ENCODE results near the gene DCLK1. TPM values are rescaled to one million over a fixed set of nuclear protein-coding genes. Genes with fewer than 3 reads are reported as not detected.

Gene DCLK1
- total RNA-seq, 1 experiment from 2014 or later = not detected

GRCh38 chr13:36124236-36124822, 6.9 kb downstream of the DCLK1 start:
- no peaks in the 10 kb centered on the region for H3K4me1 Mint-ChIP-seq (ENCODE audit: low read depth, unreplicated experiment)
- intact Hi-C loops (cut with micrococcal nuclease; ENCODE audit: unreplicated experiment) = no loop called here
- no TSS peak for BruUV-seq (replicated peaks)

GRCh38 chr13:36115306-36115705, 15.9 kb downstream of the DCLK1 start:
- DNase-seq = no peak
- Histone ChIP-seq H3K36me3 (ENCODE audit: control insufficient read depth, insufficient read depth, low read length) (no peaks in the 10 kb centered on the region), H3K4me3 (ENCODE audit: low read depth, low read length) (no peak overlapping the region), H3K9me3 (no peaks in the 10 kb centered on the region; the same call in 1 of the 2 replicates), H3K4me1 (no peaks in the 10 kb centered on the region), H3K27me3 (replicated peaks; ENCODE audit: control insufficient read depth, insufficient read depth, low read length) (no peaks in the 10 kb centered on the region)
- no peak for TF ChIP-seq CTCF (IDR thresholded peaks at IDR 0.05; ENCODE audit: insufficient read depth in 1 of 2, low read depth in 1 of 2, low read length in 1 of 2, severe bottlenecking in 1 of 2, unreplicated experiment in 1 of 2)
- ChIA-PET CTCF (no interaction called here), POLR2A (no interaction called here)
- H3K9me3 Mint-ChIP-seq (ENCODE audit: unreplicated experiment) = no peaks in the 10 kb centered on the region
- no peaks in the 10 kb centered on the region for H3K27me3 Mint-ChIP-seq (ENCODE audit: insufficient read depth, unreplicated experiment)
- H3K36me3 Mint-ChIP-seq (ENCODE audit: insufficient read depth, unreplicated experiment) = no peaks in the 10 kb centered on the region
- no TSS peak for BruUV-seq (replicated peaks)
- no peak overlapping the region for H3K4me3 Mint-ChIP-seq (ENCODE audit: unreplicated experiment)
- H3K27ac Mint-ChIP-seq (ENCODE audit: unreplicated experiment) = no peak overlapping the region
- intact Hi-C loops (cut with micrococcal nuclease; ENCODE audit: unreplicated experiment) = no loop called here
- H3K4me1 Mint-ChIP-seq (ENCODE audit: low read depth, unreplicated experiment) = no peaks in the 10 kb centered on the region

More at GRCh38 chr13:36124236-36124822, 6.9 kb downstream of the DCLK1 start:
- ChIA-PET POLR2A (no interaction called here), CTCF (no interaction called here)
- H3K4me1 ChIP-seq = no peaks in the 10 kb centered on the region
- Mint-ChIP-seq H3K36me3 (ENCODE audit: insufficient read depth, unreplicated experiment) (no peaks in the 10 kb centered on the region), H3K4me3 (ENCODE audit: unreplicated experiment) (no peak overlapping the region), H3K27ac (ENCODE audit: unreplicated experiment) (no peak overlapping the region), H3K9me3 (ENCODE audit: unreplicated experiment) (no peaks in the 10 kb centered on the region), H3K27me3 (ENCODE audit: insufficient read depth, unreplicated experiment) (peaks cover 7% of the 10 kb centered on the region)
- DNase-seq = no peak
- H3K9me3 ChIP-seq = no peaks in the 10 kb centered on the region
- no peak overlapping the region for H3K4me3 ChIP-seq (ENCODE audit: low read depth, low read length)
- no peaks in the 10 kb centered on the region for H3K27me3 ChIP-seq (replicated peaks; ENCODE audit: control insufficient read depth, insufficient read depth, low read length)
- TF ChIP-seq CTCF (IDR thresholded peaks at IDR 0.05; ENCODE audit: insufficient read depth in 1 of 2, low read depth in 1 of 2, low read length in 1 of 2, severe bottlenecking in 1 of 2, unreplicated experiment in 1 of 2) = no peak
- no peaks in the 10 kb centered on the region for H3K36me3 ChIP-seq (ENCODE audit: control insufficient read depth, insufficient read depth, low read length)

- Mint-ChIP-seq H3K27ac (ENCODE audit: unreplicated experiment) (no peak overlapping the region), H3K4me3 (ENCODE audit: unreplicated experiment) (no peak overlapping the region), H3K36me3 (ENCODE audit: insufficient read depth, unreplicated experiment) (no peaks in the 10 kb centered on the region), H3K27me3 (ENCODE audit: insufficient read depth, unreplicated experiment) (no peaks in the 10 kb centered on the region), H3K9me3 (ENCODE audit: unreplicated experiment) (no peaks in the 10 kb centered on the region), H3K4me1 (ENCODE audit: low read depth, unreplicated experiment) (no peaks in the 10 kb centered on the region)
- Histone ChIP-seq H3K4me3 (ENCODE audit: low read depth, low read length) (no peak overlapping the region), H3K36me3 (ENCODE audit: control insufficient read depth, insufficient read depth, low read length) (no peaks in the 10 kb centered on the region), H3K4me1 (no peaks in the 10 kb centered on the region), H3K9me3 (no peaks in the 10 kb centered on the region; the same call in 1 of the 2 replicates), H3K27me3 (replicated peaks; ENCODE audit: control insufficient read depth, insufficient read depth, low read length) (no peaks in the 10 kb centered on the region)
- BruUV-seq (replicated peaks) = no TSS peak
- no peak for TF ChIP-seq CTCF (IDR thresholded peaks at IDR 0.05; ENCODE audit: insufficient read depth in 1 of 2, low read depth in 1 of 2, low read length in 1 of 2, severe bottlenecking in 1 of 2, unreplicated experiment in 1 of 2)
- POLR2A ChIA-PET = no interaction called here
- DNase-seq = no peak
- intact Hi-C loops (cut with micrococcal nuclease; ENCODE audit: unreplicated experiment) = no loop called here
- CTCF ChIA-PET = no interaction called here
These were observed 16.9 kb downstream of the DCLK1 start for GRCh38 chr13:36114233-36114632.
